ENCODE measurements around the gene TEX14. TPM values are rescaled to one million over a fixed set of nuclear protein-coding genes. Genes with fewer than 3 reads are reported as not detected.

TEX14 gene
- total and polyA plus RNA-seq, 8 donors: 0.47 to 2.1 (median 1.3) TPM

DNA sequence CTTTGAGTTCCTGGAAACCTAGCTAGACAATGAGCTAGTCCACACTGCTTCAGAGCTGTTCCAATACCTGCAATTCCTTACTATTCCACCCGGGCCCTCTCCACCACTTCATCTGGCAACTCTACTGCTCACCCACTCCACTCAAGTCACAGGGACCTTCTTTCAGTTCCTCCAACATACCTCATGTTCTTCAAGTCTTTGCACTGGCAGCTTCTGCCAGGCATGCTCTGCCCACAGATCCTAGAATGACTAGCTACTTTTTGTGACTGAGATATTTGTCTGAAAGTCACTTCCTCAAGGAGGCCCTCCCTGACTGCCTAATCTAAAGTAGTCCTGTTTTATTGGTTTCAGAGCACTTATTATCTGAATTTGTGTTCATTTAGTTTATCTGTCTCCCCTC lies 86.4 kb downstream of the TEX14 start:
- Histone ChIP-seq H3K9me3 (no peaks in the 10 kb centered on the region), H3K4me1 (no peaks in the 10 kb centered on the region), H3K36me3 (no peaks in the 10 kb centered on the region), H3K27ac (no peak overlapping the region), H3K4me3 (no peak overlapping the region), H3K27me3 (no peaks in the 10 kb centered on the region)
- intact Hi-C loops (cut with DNase I): no loop called here
- ATAC-seq (no peak), DNase-seq (no peak)
- TF ChIP-seq, protein P1, sequence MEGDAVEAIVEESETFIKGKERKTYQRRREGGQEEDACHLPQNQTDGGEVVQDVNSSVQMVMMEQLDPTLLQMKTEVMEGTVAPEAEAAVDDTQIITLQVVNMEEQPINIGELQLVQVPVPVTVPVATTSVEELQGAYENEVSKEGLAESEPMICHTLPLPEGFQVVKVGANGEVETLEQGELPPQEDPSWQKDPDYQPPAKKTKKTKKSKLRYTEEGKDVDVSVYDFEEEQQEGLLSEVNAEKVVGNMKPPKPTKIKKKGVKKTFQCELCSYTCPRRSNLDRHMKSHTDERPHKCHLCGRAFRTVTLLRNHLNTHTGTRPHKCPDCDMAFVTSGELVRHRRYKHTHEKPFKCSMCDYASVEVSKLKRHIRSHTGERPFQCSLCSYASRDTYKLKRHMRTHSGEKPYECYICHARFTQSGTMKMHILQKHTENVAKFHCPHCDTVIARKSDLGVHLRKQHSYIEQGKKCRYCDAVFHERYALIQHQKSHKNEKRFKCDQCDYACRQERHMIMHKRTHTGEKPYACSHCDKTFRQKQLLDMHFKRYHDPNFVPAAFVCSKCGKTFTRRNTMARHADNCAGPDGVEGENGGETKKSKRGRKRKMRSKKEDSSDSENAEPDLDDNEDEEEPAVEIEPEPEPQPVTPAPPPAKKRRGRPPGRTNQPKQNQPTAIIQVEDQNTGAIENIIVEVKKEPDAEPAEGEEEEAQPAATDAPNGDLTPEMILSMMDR (IDR thresholded peaks at IDR 0.05): no peak

GRCh38 chr17:58601976-58602375 lies 89.9 kb downstream of the TEX14 start:
- H3K36me3 ChIP-seq: no peaks in the 10 kb centered on the region

GRCh38 chr17:58597371-58597770 lies 94.5 kb downstream of the TEX14 start:
- Histone ChIP-seq H3K36me3 (no peaks in the 10 kb centered on the region), H3K4me1 (no peaks in the 10 kb centered on the region), H3K9me3 (no peaks in the 10 kb centered on the region), H3K4me3 (no peak overlapping the region), H3K27me3 (no peaks in the 10 kb centered on the region), H3K27ac (no peak overlapping the region)
- TF ChIP-seq, protein P1 (IDR thresholded peaks at IDR 0.05): no peak
- ATAC-seq (no peak), DNase-seq (no peak)
- intact Hi-C loops (cut with DNase I): no loop called here

More at GRCh38 chr17:58601976-58602375, 89.9 kb downstream of the TEX14 start:
- intact Hi-C loops (cut with DNase I): no loop called here
- TF ChIP-seq, protein P1 (IDR thresholded peaks at IDR 0.05): no peak
- H3K27ac ChIP-seq: no peak overlapping the region
- no peak for DNase-seq
- H3K9me3 ChIP-seq: no peaks in the 10 kb centered on the region
- no peaks in the 10 kb centered on the region for H3K27me3 ChIP-seq
- no peak overlapping the region for H3K4me3 ChIP-seq
- no peaks in the 10 kb centered on the region for H3K4me1 ChIP-seq
- ATAC-seq: no peak

DNA sequence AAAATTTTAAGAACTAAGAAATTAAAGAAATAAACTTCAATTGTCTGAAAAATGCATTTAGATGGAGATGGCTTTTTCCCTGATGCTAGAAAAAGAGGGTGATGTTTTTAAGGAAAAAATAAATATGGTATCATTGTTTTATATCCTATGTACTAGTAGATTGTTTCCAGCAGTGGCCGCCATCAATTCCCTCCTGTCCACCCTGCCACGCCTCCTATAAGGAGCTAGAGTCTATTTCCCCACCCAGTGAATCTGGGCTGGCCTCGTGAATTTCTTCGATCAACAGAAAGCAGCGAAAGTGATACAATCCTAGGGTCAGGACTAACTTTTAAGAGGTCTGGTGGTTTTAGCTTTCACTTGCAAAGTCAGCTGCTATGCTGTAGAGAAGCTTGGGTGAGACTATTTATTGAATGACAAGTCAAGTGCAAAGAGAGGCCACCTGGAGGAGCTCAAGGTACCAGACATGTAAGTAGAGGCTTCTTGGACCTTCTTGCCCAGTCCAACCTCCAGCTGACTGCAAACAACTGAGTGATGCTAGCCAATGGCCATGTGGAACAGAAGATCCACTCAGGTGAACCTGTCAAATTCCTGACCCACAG lies 96.6 kb downstream of the TEX14 start:
- Histone ChIP-seq H3K27ac (no peak overlapping the region), H3K36me3 (no peaks in the 10 kb centered on the region), H3K4me1 (no peaks in the 10 kb centered on the region), H3K27me3 (no peaks in the 10 kb centered on the region), H3K9me3 (no peaks in the 10 kb centered on the region), H3K4me3 (no peak overlapping the region)
- DNase-seq (no peak), ATAC-seq (no peak)
- intact Hi-C loops (cut with DNase I): no loop called here
- TF ChIP-seq, protein P1 (IDR thresholded peaks at IDR 0.05): no peak

GRCh38 chr17:58593123-58593522 lies 98.7 kb downstream of the TEX14 start:
- Histone ChIP-seq H3K36me3 (no peaks in the 10 kb centered on the region), H3K4me3 (no peak overlapping the region), H3K27me3 (no peaks in the 10 kb centered on the region), H3K9me3 (no peaks in the 10 kb centered on the region), H3K4me1 (no peaks in the 10 kb centered on the region), H3K27ac (no peak overlapping the region)
- TF ChIP-seq, protein P1 (IDR thresholded peaks at IDR 0.05): no peak
- intact Hi-C loops (cut with DNase I): no loop called here
- no peak for DNase-seq
- ATAC-seq: no peak
